ENCODE measurements around the gene PRDM15.

PRDM15 gene

GRCh38 chr21:41861987-41862386 is 17.2 kb downstream of the PRDM15 start:
- TF ChIP-seq CTCF (IDR thresholded peaks at IDR 0.05; ENCODE audit: extremely low read depth, missing control alignments), result no peak
- no peak for DNase-seq (ENCODE audit: low spot score)

- DNase-seq (ENCODE audit: low spot score), result no peak
Observed at GRCh38 chr21:41861255-41861654, 17.9 kb downstream of the PRDM15 start.

GRCh38 chr21:41859297-41859980 is 19.7 kb downstream of the PRDM15 start:
- DNase-seq (ENCODE audit: low spot score), result no peak
- no peak for TF ChIP-seq CTCF (IDR thresholded peaks at IDR 0.05; ENCODE audit: extremely low read depth, missing control alignments)

More at GRCh38 chr21:41861255-41861654, 17.9 kb downstream of the PRDM15 start:
- TF ChIP-seq CTCF (IDR thresholded peaks at IDR 0.05; ENCODE audit: extremely low read depth, missing control alignments), result no peak

- DNase-seq (ENCODE audit: low spot score), result no peak
- TF ChIP-seq CTCF (IDR thresholded peaks at IDR 0.05; ENCODE audit: extremely low read depth, missing control alignments), result no peak
Observed at GRCh38 chr21:41858466-41859296, 20.5 kb downstream of the PRDM15 start.

GRCh38 chr21:41857771-41858300 is 21.3 kb downstream of the PRDM15 start:
- no peak for TF ChIP-seq CTCF (IDR thresholded peaks at IDR 0.05; ENCODE audit: extremely low read depth, missing control alignments)
- DNase-seq (ENCODE audit: low spot score), result no peak

GRCh38 chr21:41856572-41856971 is 22.6 kb downstream of the PRDM15 start:
- no peak for TF ChIP-seq CTCF (IDR thresholded peaks at IDR 0.05; ENCODE audit: extremely low read depth, missing control alignments)
- no peak for DNase-seq (ENCODE audit: low spot score)

GRCh38 chr21:41854426-41854995 is 24.6 kb downstream of the PRDM15 start:
- DNase-seq (ENCODE audit: low spot score), result no peak
- TF ChIP-seq CTCF (IDR thresholded peaks at IDR 0.05; ENCODE audit: extremely low read depth, missing control alignments), result no peak
